ENCODE data around the gene CAPN12.

- TF ChIP-seq POLR2A (IDR thresholded peaks at IDR 0.05; ENCODE audit: low read depth, low read length): no peak
- no peak for TF ChIP-seq POLR2AphosphoS5 (IDR thresholded peaks at IDR 0.05; ENCODE audit: low read depth, low read length)
- no peak for TF ChIP-seq TAF1 (IDR thresholded peaks at IDR 0.05; ENCODE audit: low read depth, low read length)
- TF ChIP-seq PAX5 (IDR thresholded peaks at IDR 0.05; ENCODE audit: insufficient read depth, low read length, severe bottlenecking): no peak
- TF ChIP-seq SPI1 (IDR thresholded peaks at IDR 0.05; ENCODE audit: low read depth, low read length): no peak
Measured at GRCh38 chr19:38730731-38731589, 13.3 kb downstream of the CAPN12 start.
